SU-DHL-6 (cell line): ENCODE data around the gene LINGO1.

Experiments used
- H2AFZ ChIP-seq: fragments of 200-600 bp; sonication (generic); 2 replicates; pipeline ENCODE4 v1.6.1; 2014; ENCODE audit warnings: low read depth, mild to moderate bottlenecking, moderate library complexity, mixed read lengths, antibody characterized with exemption, low read length; ENCODE audit not compliant: severe bottlenecking
- H3F3A ChIP-seq: fragments of 200-600 bp; shearing (Covaris generic); 2 replicates; pipeline ENCODE4 v1.6.0; 2016; ENCODE audit warnings: antibody characterized with exemption, mild to moderate bottlenecking; ENCODE audit not compliant: insufficient read depth
- H3K27ac ChIP-seq: fragments of 200-600 bp; sonication (generic); 2 replicates; pipeline ENCODE4 v1.5.1; 2016; ENCODE audit warnings: low read depth, mild to moderate bottlenecking, low read length, moderate library complexity, mixed read lengths
- H3K27me3 ChIP-seq: fragments of 200-600 bp; sonication (generic), shearing (Covaris generic); 2 replicates; pipeline ENCODE4 v1.6.0; 2014; ENCODE audit warnings: mild to moderate bottlenecking, low read length
- H3K36me3 ChIP-seq: fragments of 200-600 bp; sonication (generic); 2 replicates; pipeline ENCODE4 v1.6.1; 2014; ENCODE audit warnings: mild to moderate bottlenecking, low read length, mixed read lengths
- H3K4me2 ChIP-seq: fragments of 300-600, 200-600 bp; shearing (Covaris generic), sonication (generic); 2 replicates; pipeline ENCODE4 v1.6.0; 2014; ENCODE audit warnings: low read length, low read depth, mild to moderate bottlenecking; ENCODE audit not compliant: poor library complexity, severe bottlenecking
- H3K4me3 ChIP-seq: fragments of 200-600 bp; sonication (generic); 2 replicates; pipeline ENCODE4 v1.5.1; 2014; ENCODE audit warnings: antibody characterized with exemption, low read length, mild to moderate bottlenecking, mixed read lengths; ENCODE audit not compliant: insufficient read depth, poor library complexity, severe bottlenecking
- H3K79me2 ChIP-seq: fragments of 200-600 bp; sonication (generic); 2 replicates; pipeline ENCODE4 v1.6.1; 2014; ENCODE audit warnings: mild to moderate bottlenecking, low read length, moderate library complexity; ENCODE audit not compliant: insufficient read depth
- H3K9ac ChIP-seq: fragments of 200-600 bp; sonication (generic); 2 replicates; pipeline ENCODE4 v1.7.0; 2014; ENCODE audit warnings: mild to moderate bottlenecking, low read length
- H3K9me2 ChIP-seq: fragments of 200-600 bp; sonication (generic); replicated peaks from 2 replicates; pipeline ENCODE4 v1.6.1; 2014; ENCODE audit warnings: low read length; ENCODE audit not compliant: insufficient read depth
- H3K9me3 ChIP-seq: fragments of 200-600 bp; sonication (generic); 2 replicates; pipeline ENCODE4 v1.6.1; 2014; ENCODE audit warnings: low read length, mixed read lengths; ENCODE audit not compliant: insufficient read depth
- H4K20me1 ChIP-seq: fragments of 200-600 bp; sonication (generic); 2 replicates; pipeline ENCODE4 v1.6.1; 2014; ENCODE audit warnings: low read depth, mild to moderate bottlenecking, antibody characterized with exemption, low read length, moderate library complexity, mixed read lengths
- EZH2phosphoT487 ChIP-seq: fragments of 200-600 bp; sonication (generic), shearing (Covaris generic); conservative IDR thresholded peaks from 2 replicates; pipeline ENCODE4 v1.6.1; 2018; ENCODE audit warnings: mild to moderate bottlenecking, antibody characterized with exemption, low read length, moderate library complexity, mixed read lengths
- TF ChIP-seq, protein P1 (sequence below): fragments of 200-600 bp; sonication (generic); IDR thresholded peaks from one replicate; pipeline ENCODE4 v1.5.1; 2017; ENCODE audit warnings: antibody characterized with exemption, mild to moderate bottlenecking, low read length, moderate library complexity; ENCODE audit not compliant: insufficient read depth, poor library complexity, severe bottlenecking

LINGO1 gene

DNA sequence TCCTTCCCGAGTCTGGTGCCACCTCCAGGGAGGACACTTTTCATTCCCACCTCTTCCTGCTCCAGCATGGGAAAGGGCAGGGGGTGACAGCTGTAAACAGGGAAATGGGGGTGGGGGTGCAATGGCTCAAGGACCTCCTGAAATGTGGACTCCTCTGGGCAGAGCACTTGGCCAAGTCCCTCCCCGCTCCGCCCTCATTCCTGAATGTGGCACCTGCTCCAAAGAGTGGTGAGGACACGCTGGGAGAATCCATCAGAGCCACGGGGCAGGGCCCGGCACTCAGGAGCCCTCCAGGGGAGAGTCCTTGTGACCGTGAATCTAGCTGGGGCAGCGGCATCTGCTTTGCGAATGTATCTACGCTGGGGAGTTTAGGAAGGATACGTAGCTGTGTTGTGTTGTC is 11.1 kb upstream of the LINGO1 start:
- Histone ChIP-seq H3K4me2 (no peak overlapping the region), H3K36me3 (no peaks in the 10 kb centered on the region), H3K27ac (no peak overlapping the region), H3K4me3 (no peak overlapping the region), H4K20me1 (no peaks in the 10 kb centered on the region), H3K9me2 (no peaks in the 10 kb centered on the region), H3K9me3 (no peaks in the 10 kb centered on the region), H2AFZ (no peak overlapping the region), H3F3A (no peaks in the 10 kb centered on the region), H3K27me3 (no peaks in the 10 kb centered on the region), H3K9ac (no peak overlapping the region), H3K79me2 (no peaks in the 10 kb centered on the region)
- TF ChIP-seq, protein P1, sequence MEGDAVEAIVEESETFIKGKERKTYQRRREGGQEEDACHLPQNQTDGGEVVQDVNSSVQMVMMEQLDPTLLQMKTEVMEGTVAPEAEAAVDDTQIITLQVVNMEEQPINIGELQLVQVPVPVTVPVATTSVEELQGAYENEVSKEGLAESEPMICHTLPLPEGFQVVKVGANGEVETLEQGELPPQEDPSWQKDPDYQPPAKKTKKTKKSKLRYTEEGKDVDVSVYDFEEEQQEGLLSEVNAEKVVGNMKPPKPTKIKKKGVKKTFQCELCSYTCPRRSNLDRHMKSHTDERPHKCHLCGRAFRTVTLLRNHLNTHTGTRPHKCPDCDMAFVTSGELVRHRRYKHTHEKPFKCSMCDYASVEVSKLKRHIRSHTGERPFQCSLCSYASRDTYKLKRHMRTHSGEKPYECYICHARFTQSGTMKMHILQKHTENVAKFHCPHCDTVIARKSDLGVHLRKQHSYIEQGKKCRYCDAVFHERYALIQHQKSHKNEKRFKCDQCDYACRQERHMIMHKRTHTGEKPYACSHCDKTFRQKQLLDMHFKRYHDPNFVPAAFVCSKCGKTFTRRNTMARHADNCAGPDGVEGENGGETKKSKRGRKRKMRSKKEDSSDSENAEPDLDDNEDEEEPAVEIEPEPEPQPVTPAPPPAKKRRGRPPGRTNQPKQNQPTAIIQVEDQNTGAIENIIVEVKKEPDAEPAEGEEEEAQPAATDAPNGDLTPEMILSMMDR, result no peak
- no peak for TF ChIP-seq EZH2phosphoT487

DNA sequence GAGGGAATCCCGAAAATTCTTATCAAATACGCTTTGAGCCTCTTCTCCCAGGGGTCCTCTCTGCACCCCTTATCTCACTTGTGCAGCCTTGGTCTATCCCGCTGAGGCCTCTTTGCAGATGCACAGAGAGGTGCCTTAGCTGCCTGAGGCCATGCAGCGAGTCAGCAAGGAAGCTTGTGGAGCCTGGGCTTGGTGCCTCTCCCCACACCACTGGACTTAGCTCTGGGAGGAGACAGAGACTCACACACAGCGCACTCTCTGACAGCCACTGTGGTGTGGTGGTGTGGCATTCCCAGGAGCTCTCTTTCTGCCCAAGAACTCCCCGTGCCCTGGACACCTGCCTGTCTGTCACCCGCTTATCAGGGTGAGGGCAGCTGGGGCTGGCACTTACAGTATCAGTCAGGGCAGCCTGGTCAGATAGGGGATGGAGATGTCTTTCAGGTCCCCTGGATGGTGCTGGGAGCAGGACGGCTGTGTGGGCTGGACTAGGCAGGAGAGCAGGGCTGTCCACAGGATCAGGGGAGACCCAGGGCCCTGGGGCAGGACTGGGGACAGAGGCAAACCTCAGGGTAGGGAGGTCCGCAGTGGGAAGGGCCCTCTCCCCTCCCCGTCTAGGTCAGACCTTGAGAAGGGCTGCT is 10.2 kb upstream of the LINGO1 start:
- H3K4me3 ChIP-seq, result no peak overlapping the region
- H3K9ac ChIP-seq, result no peak overlapping the region
- no peak overlapping the region for H3K4me2 ChIP-seq
- no peaks in the 10 kb centered on the region for H3K9me3 ChIP-seq
- no peaks in the 10 kb centered on the region for H3K79me2 ChIP-seq
- TF ChIP-seq, protein P1, result no peak
- no peak for TF ChIP-seq EZH2phosphoT487
- no peak overlapping the region for H3K27ac ChIP-seq
- H3K9me2 ChIP-seq, result no peaks in the 10 kb centered on the region
- no peaks in the 10 kb centered on the region for H3K36me3 ChIP-seq
- no peak overlapping the region for H2AFZ ChIP-seq
- no peaks in the 10 kb centered on the region for H4K20me1 ChIP-seq
- H3K27me3 ChIP-seq, result no peaks in the 10 kb centered on the region
- no peaks in the 10 kb centered on the region for H3F3A ChIP-seq

DNA sequence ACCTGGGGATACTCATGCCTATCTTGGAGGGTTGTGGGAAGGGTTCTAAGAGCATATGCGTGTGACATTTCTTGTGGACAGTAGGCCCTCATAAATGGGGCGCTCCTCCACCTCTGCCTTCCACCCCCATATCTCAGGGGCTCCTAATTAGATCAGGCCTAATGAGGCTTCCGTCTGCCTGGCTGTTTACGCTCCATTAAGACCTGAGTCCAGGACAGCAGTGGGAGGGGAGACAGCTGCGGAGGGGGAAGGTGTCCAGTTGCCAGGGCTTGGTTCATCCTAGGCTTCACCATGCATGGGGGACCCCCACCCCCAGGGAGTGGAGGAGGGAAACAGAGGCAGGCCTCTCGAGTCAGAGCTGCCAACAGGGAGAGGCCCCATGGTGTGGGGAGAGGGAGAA is 9.3 kb upstream of the LINGO1 start:
- H3K79me2 ChIP-seq, result no peaks in the 10 kb centered on the region
- H3K9me3 ChIP-seq, result no peaks in the 10 kb centered on the region
- H3K9ac ChIP-seq, result no peak overlapping the region
- no peak overlapping the region for H3K4me3 ChIP-seq
- no peaks in the 10 kb centered on the region for H3K27me3 ChIP-seq
- H3K4me2 ChIP-seq, result no peak overlapping the region
- H3K9me2 ChIP-seq, result no peaks in the 10 kb centered on the region
- no peaks in the 10 kb centered on the region for H3K36me3 ChIP-seq
- H4K20me1 ChIP-seq, result no peaks in the 10 kb centered on the region
- no peak overlapping the region for H2AFZ ChIP-seq
- no peaks in the 10 kb centered on the region for H3F3A ChIP-seq
- TF ChIP-seq, protein P1, result no peak
- TF ChIP-seq EZH2phosphoT487, result no peak
- no peak overlapping the region for H3K27ac ChIP-seq
